HG03108 (cell line): Measurements from ENCODE around the gene USP6NL.

Source experiments
- ATAC-seq: cut with Tn5 transposase; IDR thresholded peaks from one replicate; pipeline ENCODE4 v1.9.1; 2021; ENCODE audit warnings: moderate library complexity; ENCODE audit not compliant: unreplicated experiment

The USP6NL gene

DNA sequence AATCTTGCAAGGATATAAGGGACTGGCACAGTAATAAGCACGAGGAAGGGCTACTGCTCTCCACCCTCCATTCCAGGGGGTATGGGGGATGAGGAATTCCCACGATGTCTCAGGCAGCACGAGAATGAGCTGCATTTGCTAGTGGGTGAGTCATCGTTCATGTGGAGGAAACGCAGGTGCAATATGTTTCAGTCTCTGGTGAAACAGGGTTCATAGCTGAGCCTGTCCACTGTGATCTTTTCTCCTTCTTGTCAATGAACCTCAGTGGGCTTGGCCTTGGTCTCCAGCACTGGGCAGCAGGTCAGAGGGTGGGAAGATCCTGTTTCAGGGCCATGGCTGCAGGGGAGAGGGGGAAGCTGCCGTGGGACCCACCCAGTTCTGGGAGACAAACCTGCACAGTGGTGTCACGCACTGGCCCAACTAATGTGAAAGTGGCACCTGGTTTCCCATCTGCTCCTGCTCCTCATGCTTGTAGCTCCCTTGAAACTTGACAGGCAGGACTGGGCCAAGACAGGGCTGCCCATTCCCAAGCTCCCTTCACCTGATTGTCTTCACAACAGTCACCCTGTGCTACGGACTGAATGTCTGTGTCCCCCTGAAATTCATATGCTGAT is 181.9 kb downstream of the USP6NL start:
- ATAC-seq, result no peak

DNA sequence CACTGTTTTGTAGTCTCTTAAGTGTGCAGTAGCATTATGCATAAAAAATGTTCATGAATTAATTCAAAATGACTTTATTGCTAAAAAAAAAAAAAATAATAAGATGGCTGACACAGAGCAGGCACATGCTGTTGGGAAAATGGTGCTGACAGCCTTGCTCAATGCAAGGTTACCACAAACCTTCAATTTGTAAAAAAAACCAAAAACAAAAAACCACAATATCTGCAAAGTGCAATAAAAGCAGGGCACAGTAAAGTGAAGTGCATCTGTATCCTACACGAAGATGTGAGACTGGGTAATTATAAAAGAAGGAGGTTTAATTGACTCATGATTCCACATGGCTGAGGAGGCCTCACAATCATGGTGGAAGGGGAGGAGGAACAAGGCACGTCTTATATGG is 185.8 kb downstream of the USP6NL start:
- no peak for ATAC-seq

DNA sequence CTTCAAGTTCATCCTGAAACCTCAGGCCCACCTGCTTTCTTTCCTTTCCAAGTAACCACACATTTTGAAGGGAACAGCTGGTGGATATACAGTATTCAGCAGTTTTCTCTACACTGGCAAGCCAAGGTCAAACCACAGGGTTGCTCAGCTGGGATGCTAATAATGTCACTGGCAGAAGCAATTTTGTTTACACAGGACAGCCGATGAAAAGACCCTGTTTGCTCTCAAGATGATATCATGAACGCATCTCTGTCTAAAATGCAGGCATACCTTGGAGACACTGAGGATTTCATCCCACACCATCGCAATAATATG is 186.2 kb downstream of the USP6NL start:
- no peak for ATAC-seq

DNA sequence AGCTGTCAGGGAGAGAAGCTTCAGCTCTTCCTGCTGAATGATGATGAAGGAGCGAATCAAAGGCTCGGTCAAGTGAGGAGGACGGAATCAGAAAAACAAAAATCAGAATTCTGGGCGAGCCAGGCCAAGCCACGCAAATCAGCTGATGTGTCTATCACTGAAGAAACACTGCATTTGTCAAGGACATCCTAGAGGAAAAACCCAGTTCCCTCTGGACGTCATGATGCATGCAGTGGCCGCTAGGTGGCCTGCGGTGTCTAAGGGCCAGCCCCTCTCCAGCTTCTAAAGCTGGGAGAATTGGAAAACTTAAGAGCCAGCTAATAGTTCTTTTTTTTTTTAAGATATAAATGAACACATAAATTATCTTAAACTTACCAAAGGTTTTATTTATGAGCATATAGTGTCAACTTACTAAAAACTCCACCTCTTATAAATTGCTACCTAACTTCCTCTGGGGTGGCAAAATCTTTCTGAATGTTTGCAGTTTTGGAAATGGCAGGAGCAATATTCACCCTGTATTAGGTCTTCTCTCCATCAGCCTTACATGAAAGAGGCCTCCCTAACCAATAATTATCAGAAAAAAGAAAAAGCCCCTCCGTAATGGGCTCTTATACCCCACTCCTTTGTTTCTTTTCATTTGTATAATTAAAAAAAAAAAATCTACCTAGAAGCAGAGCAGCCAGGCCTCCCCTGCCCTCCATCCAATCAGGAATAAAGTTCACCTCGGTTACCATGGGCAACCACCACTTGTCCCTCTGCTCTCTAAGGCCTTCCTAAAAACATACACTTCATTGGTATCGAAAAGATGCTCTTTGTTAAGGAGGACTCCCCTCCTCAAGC is 186.8 kb downstream of the USP6NL start:
- no peak for ATAC-seq

DNA sequence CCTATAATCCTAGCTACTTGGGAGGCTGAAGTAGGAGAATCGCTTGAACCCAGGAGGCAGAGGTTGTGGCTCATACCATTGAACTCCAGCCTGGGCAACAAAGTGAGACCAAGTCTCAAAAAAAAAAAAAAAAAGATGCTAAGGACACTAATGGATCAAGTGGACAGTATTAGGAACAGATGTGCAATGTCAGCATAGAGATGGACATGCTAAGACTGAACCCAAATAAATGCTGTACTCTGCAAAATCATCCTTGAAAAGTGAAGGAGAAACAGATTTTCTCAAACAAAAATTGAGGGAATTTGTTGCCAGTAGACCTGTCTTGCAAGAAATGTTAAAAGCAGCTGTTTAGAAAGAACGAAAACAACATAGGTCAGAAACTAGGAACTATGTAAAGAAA is 194.5 kb downstream of the USP6NL start:
- no peak for ATAC-seq

DNA sequence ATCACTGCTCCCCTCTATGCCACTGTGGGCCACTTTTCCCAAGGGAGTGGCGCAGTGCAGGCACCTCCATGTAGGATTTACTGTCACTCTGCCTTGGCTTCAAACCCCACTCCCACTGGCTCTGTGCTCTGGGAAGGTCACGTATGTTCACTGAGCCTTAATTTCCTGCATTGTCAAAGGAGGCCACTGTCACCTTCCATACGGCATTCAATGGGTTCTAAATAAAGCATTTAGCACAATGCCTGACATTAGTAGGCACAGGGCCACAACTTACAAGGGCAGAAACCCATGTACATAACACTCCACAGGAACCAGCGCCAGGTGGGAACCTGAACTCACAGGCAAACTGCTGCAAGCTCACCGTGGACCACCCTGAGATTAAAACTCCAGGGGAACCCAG is 196.4 kb downstream of the USP6NL start:
- no peak for ATAC-seq

DNA sequence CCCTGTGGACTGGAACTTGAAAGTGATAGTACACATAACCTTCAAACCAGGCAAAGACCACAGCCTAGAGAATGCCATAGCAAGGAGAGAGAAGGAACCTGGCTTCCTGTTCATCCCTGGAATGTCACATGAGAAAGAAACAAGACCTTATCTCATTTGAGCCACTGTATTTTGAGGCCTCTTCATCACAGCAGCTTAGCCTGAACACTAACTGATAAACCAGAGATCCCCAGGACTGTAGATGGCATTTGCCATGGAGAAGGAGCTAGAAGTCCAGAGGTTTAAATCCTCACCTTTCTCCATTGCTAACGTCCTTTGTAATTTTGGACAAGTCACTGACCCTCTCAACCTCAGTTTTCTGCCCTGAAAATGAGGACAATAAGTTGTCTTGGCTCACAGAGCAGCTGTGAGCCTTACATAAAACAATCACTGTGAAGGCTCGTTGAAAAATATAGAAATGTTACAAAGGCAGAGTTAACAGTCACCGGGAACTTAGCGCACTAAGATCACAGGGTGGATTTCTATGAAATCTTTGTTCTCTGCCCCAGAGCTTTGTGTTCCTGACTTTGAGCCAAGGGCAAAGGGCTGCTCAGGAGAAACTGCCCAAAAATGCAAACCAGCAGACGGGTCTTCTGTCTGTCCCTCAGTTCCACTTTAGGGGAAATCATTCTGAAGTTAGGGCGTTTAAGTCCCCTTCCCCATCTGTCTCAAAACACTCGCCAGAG is 197.0 kb downstream of the USP6NL start:
- ATAC-seq, result no peak

DNA sequence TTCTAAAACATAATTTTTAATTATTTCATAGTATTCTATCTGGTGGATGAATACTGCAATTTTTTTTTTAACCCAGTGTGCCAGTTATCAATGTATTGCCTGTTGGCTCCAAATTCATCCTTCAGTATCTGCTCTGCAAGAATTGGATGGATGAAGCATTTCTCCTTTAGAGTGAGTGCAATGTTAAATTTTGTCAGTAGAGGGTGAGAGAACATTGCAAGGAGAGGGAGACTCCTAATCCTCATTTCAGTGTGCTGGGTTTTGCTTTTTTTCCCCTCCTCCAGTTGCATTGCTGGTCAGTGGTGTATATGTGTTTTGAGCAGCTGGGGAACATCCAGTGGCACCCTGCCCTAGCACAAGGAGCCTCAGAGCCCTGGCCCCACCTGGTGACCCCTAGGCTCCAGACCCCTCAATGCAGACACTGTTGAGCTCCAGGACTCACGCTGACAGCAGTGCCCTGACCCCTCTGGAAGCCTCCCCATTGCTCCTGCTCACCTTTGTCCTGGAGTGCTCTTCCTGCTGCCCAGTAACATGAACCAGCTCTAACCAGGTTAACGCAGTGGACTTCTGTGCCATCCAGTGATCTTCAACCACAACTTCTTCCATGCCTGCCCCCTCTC is 199.4 kb downstream of the USP6NL start:
- ATAC-seq, result no peak

DNA sequence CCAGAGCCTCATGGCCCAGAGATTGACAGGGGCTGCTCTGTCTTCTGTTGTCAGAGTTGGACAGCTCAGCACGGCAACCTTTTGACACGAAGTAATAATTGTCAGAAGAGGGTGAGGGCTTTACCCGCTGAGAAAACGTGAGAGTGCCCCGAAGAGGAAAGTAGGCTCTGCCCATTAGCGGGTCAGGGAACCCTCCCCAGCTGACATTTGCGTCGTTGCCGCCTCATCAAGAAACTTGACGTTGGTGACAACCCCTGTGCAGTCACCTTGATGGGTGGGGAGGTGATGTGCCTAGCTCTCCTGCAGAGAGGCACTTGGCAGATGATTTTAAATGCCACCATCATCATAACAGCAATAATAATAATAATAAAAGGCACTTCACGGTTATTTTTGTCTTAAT is 202.1 kb downstream of the USP6NL start:
- no peak for ATAC-seq

DNA sequence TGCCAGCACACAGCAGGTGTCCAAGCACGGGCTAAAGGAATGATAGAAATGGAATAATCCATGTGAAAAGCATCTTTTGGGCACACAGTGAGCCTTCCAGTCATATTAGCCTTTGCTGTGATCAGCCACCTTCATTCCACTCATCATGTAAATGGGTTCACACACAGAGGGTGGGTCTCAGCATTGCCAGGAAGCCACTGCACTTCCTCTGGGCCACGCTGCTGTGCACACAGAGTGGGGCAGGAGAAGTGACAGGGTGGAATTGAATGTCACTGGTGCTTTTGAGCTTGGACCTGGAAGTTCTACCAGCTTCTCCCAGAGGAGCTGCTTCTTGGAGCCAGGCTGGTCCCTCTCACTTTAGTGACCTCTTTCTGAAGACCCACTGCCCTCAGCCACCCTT is 203.5 kb downstream of the USP6NL start:
- ATAC-seq, result no peak

DNA sequence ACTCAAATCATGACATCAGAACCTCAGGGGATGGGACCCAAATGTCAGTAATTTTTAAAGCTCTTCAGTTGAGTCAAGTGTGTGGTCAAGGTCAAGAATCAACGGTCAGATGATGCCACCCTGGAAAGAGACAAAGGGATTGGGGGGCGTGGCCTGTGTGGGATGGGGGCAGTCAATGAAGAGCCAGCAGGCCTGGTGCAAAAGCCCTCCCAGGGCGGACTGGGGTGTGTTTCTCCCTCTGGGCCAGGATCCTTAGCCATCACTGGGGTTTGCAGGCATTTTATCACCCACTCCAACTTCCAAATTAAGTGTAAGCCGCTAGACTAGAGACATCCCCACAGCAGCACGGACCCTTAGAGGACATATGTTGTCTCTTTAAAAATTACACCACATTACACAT is 204.7 kb downstream of the USP6NL start:
- ATAC-seq, result no peak

DNA sequence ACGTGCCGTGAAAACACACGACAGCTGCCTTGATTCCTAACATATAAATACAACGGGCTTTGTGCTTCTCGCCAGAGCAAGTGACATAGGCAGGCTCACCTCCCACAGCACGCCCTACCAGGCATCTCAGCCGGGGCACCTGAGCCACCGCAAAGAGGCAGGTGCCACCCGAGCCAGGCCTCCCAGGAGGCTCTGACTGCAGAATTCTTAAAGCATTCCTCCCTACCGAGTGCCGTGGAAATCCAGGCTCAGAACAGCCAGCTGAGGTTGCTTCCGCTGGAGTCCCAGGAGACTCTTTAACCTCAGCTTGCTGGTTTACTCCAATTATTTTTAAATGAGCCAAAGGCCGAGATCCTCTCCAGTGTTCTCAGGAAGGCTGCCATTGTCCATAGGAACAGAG is 206.5 kb downstream of the USP6NL start:
- ATAC-seq, result no peak
